ENCODE measurements around the gene SERPINE3.

SERPINE3 gene

GRCh38 chr13:51339354-51339753 lies at the start of gene SERPINE3:
SERPINE3 (plus strand) TSS chr13:51339691; CDS start chr13:51341092, 1,401 bp downstream.
- no peak for DNase-seq (ENCODE audit: low spot score)

GRCh38 chr13:51291341-51291740 lies 48.1 kb upstream of the SERPINE3 start:
- DNase-seq (ENCODE audit: low spot score), result no peak

- DNase-seq (ENCODE audit: low spot score), result no peak
Observed at GRCh38 chr13:51292000-51292565, 47.4 kb upstream of the SERPINE3 start.

GRCh38 chr13:51297556-51297955 lies 41.9 kb upstream of the SERPINE3 start:
- no peak for DNase-seq (ENCODE audit: low spot score)

- no peak for DNase-seq (ENCODE audit: low spot score)
Observed at GRCh38 chr13:51298812-51299211, 40.7 kb upstream of the SERPINE3 start.

- DNase-seq (ENCODE audit: low spot score), result no peak
Observed at GRCh38 chr13:51303063-51303552, 36.4 kb upstream of the SERPINE3 start.

GRCh38 chr13:51303882-51304281 lies 35.6 kb upstream of the SERPINE3 start:
- DNase-seq (ENCODE audit: low spot score), result no peak

- DNase-seq (ENCODE audit: low spot score), result no peak
Observed at GRCh38 chr13:51305271-51305967, 34.1 kb upstream of the SERPINE3 start.

- no peak for DNase-seq (ENCODE audit: low spot score)
Observed at GRCh38 chr13:51308781-51309180, 30.7 kb upstream of the SERPINE3 start.

GRCh38 chr13:51311231-51311630 lies 28.3 kb upstream of the SERPINE3 start:
- DNase-seq (ENCODE audit: low spot score), result no peak

- no peak for DNase-seq (ENCODE audit: low spot score)
Observed at GRCh38 chr13:51311957-51312520, 27.5 kb upstream of the SERPINE3 start.

- no peak for DNase-seq (ENCODE audit: low spot score)
Observed at GRCh38 chr13:51313619-51314018, 25.9 kb upstream of the SERPINE3 start.

- DNase-seq (ENCODE audit: low spot score), result no peak
Observed at GRCh38 chr13:51317262-51317661, 22.2 kb upstream of the SERPINE3 start.

- DNase-seq (ENCODE audit: low spot score), result no peak
Observed at GRCh38 chr13:51318015-51318414, 21.5 kb upstream of the SERPINE3 start.

- no peak for DNase-seq (ENCODE audit: low spot score)
Observed at GRCh38 chr13:51318876-51319275, 20.6 kb upstream of the SERPINE3 start.

GRCh38 chr13:51321836-51322235 lies 17.7 kb upstream of the SERPINE3 start:
- DNase-seq (ENCODE audit: low spot score), result no peak

GRCh38 chr13:51322826-51323225 lies 16.7 kb upstream of the SERPINE3 start:
- DNase-seq (ENCODE audit: low spot score), result no peak

GRCh38 chr13:51323824-51324511 lies 15.5 kb upstream of the SERPINE3 start:
- DNase-seq (ENCODE audit: low spot score), result no peak

GRCh38 chr13:51324714-51325420 lies 14.6 kb upstream of the SERPINE3 start:
- DNase-seq (ENCODE audit: low spot score), result no peak

GRCh38 chr13:51325837-51326236 lies 13.7 kb upstream of the SERPINE3 start:
- no peak for DNase-seq (ENCODE audit: low spot score)

GRCh38 chr13:51326777-51327176 lies 12.7 kb upstream of the SERPINE3 start:
- DNase-seq (ENCODE audit: low spot score), result no peak

- no peak for DNase-seq (ENCODE audit: low spot score)
Observed at GRCh38 chr13:51327961-51328360, 11.5 kb upstream of the SERPINE3 start.
